ENCODE data around the gene PRSS12. TPM values are rescaled to one million over a fixed set of nuclear protein-coding genes. Genes with fewer than 3 reads are reported as not detected.

The PRSS12 gene
- total and polyA plus RNA-seq, 8 donors = 5.5 to 12.9 (median 7.7) TPM

GRCh38 chr4:118329849-118330248 lies 23.0 kb downstream of the PRSS12 start:
- no peak for TF ChIP-seq CTCF (IDR thresholded peaks at IDR 0.05)
- FAIRE-seq (no peak), DNase-seq (no peak), ATAC-seq (no peak)
- peaks cover 0 to 16% (median 7%) of the 10 kb centered on the region in 3 donors for H3K4me1 ChIP-seq
- no peaks in the 10 kb centered on the region for H3K36me3 ChIP-seq
- no peaks in the 10 kb centered on the region for H3K27me3 ChIP-seq
- no peak overlapping the region for H3K4me3 ChIP-seq
- H3K27ac ChIP-seq = no peak overlapping the region
- intact Hi-C loops (cut with DNase I) = no loop called here
- 92 to 93% methylated on average over 5 of the region's 5 CpGs for WGBS, 2 donors
- H3K9me3 ChIP-seq = no peaks in the 10 kb centered on the region

GRCh38 chr4:118327554-118328241 lies 25.1 kb downstream of the PRSS12 start:
- Histone ChIP-seq H3K9me3 (no peaks in the 10 kb centered on the region), H3K4me1 (peaks cover 0 to 7% (median 6%) of the 10 kb centered on the region in 3 donors), H3K36me3 (no peaks in the 10 kb centered on the region), H3K27ac (no peak overlapping the region), H3K4me3 (no peak overlapping the region), H3K27me3 (no peaks in the 10 kb centered on the region)
- ATAC-seq (no peak), DNase-seq (no peak), FAIRE-seq (no peak)
- intact Hi-C loops (cut with DNase I) = no loop called here
- WGBS, 2 donors = 86 to 91% methylated on average over 4 of the region's 4 CpGs
- no peak for TF ChIP-seq CTCF (IDR thresholded peaks at IDR 0.05)

GRCh38 chr4:118326585-118326984 lies 26.2 kb downstream of the PRSS12 start:
- TF ChIP-seq CTCF (IDR thresholded peaks at IDR 0.05) = no peak
- no peaks in the 10 kb centered on the region for H3K9me3 ChIP-seq
- DNase-seq = no peak
- ATAC-seq = no peak
- H3K4me3 ChIP-seq = no peak overlapping the region
- 67 to 99% methylated on average over 2 of the region's 2 CpGs for WGBS, 2 donors
- H3K27ac ChIP-seq = no peak overlapping the region
- no peaks in the 10 kb centered on the region for H3K36me3 ChIP-seq
- intact Hi-C loops (cut with DNase I) = no loop called here
- FAIRE-seq = no peak
- no peaks in the 10 kb centered on the region for H3K27me3 ChIP-seq
- peaks cover 0 to 7% (median 4%) of the 10 kb centered on the region in 3 donors for H3K4me1 ChIP-seq

GRCh38 chr4:118325431-118325830 lies 27.4 kb downstream of the PRSS12 start:
- H3K4me3 ChIP-seq = no peak overlapping the region
- 25 to 43% methylated on average over 1 of the region's 1 CpG for WGBS, 2 donors
- intact Hi-C loops (cut with DNase I) = no loop called here

More at GRCh38 chr4:118325431-118325830, 27.4 kb downstream of the PRSS12 start:
- Histone ChIP-seq H3K27ac (no peak overlapping the region), H3K4me1 (peaks cover 0 to 2% (median 0%) of the 10 kb centered on the region in 3 donors), H3K9me3 (no peaks in the 10 kb centered on the region), H3K27me3 (no peaks in the 10 kb centered on the region), H3K36me3 (no peaks in the 10 kb centered on the region)
- no peak for ATAC-seq
- no peak for DNase-seq
- TF ChIP-seq CTCF (IDR thresholded peaks at IDR 0.05) = no peak
- no peak for FAIRE-seq

Measured in pancreas (tissue), 10 donors.